ENCODE results near the gene NPTX2. TPM values are rescaled to one million over a fixed set of nuclear protein-coding genes. Genes with fewer than 3 reads are reported as not detected.

NPTX2 gene
- total RNA-seq, 4 donors from 2014 or later: 4.3 to 13.7 (median 8.6) TPM

DNA sequence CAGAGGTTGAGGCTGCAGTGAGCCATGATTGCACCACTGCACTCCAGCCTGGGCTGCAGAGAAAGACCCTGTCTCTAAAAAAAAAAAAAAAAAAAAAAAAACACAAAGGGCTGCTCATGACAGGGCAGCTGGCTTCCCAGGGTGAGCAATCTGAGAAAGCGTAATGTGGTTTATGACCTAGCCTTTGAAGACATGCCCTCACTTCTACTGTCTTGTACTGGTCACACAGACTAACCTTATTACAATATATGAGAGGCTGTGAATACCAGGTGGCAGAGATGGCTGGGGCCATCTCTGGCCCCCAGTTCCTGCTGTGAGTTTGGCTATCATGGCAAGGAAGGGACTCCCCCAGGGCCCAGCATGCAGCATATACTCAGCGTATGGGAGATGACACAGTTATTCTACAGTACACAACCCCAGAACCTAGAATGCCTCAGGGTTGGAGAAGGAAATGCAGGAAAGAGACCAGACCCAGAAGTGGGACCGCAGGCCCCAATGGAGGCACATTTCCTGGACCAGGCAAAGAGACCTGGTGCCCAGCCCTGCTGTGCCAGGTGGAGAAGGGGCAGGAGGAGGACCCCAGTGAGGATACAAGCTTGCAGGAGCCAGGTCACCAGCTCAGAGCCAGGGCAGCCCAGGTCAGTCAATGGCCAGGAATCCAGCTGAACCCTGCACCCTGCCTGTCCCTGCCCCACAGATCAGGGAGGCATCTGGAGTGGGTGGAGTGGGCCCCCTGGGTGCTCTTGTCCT is 26.3 kb downstream of the NPTX2 start:
- Histone ChIP-seq H3K4me3 (no peak overlapping the region), H3K9me3 (peaks cover 7% of the 10 kb centered on the region), H3K4me1 (no peaks in the 10 kb centered on the region), H3K27me3 (no peaks in the 10 kb centered on the region), H3K36me3 (no peaks in the 10 kb centered on the region), H3K27ac (no peak overlapping the region)
- DNase-seq (ENCODE audit: low spot score in 2 of 2): no peak
- no peak for TF ChIP-seq EP300 (IDR thresholded peaks at IDR 0.05)
- TF ChIP-seq, protein P1, sequence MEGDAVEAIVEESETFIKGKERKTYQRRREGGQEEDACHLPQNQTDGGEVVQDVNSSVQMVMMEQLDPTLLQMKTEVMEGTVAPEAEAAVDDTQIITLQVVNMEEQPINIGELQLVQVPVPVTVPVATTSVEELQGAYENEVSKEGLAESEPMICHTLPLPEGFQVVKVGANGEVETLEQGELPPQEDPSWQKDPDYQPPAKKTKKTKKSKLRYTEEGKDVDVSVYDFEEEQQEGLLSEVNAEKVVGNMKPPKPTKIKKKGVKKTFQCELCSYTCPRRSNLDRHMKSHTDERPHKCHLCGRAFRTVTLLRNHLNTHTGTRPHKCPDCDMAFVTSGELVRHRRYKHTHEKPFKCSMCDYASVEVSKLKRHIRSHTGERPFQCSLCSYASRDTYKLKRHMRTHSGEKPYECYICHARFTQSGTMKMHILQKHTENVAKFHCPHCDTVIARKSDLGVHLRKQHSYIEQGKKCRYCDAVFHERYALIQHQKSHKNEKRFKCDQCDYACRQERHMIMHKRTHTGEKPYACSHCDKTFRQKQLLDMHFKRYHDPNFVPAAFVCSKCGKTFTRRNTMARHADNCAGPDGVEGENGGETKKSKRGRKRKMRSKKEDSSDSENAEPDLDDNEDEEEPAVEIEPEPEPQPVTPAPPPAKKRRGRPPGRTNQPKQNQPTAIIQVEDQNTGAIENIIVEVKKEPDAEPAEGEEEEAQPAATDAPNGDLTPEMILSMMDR (IDR thresholded peaks at IDR 0.05): no peak
- no peak for TF ChIP-seq POLR2AphosphoS5 (IDR thresholded peaks at IDR 0.05)
- TF ChIP-seq POLR2A (IDR thresholded peaks at IDR 0.05): no peak
- WGBS: 69% methylated on average over 3 of the region's 3 CpGs

DNA sequence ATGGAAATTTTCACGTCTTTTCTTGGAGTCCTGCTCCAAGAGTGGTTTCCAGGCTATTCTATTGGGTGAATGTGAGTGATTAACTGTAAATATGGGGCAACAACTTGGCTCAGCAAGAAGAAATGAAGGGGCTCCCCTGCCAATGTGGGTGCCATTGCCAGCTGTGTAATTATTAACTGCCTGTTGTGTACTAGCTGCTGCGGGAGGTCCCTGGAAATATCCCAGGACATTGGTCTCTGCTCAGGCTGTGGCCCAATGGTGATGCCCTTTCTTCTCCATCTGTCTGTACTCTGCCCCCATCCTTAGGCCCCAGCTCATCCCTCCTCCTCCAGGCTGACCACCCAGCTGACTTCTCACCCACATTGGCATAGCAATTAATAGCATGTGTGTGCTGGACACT is 29.4 kb downstream of the NPTX2 start:
- Histone ChIP-seq H3K27me3 (no peaks in the 10 kb centered on the region), H3K9me3 (no peaks in the 10 kb centered on the region), H3K36me3 (no peaks in the 10 kb centered on the region), H3K4me1 (no peaks in the 10 kb centered on the region), H3K4me3 (no peak overlapping the region), H3K27ac (no peak overlapping the region)
- 49% methylated on average over 2 of the region's 2 CpGs for WGBS
- DNase-seq (ENCODE audit: low spot score in 2 of 2): no peak
- TF ChIP-seq, protein P1 (IDR thresholded peaks at IDR 0.05): no peak
- TF ChIP-seq POLR2A (IDR thresholded peaks at IDR 0.05): no peak
- no peak for TF ChIP-seq POLR2AphosphoS5 (IDR thresholded peaks at IDR 0.05)
- no peak for TF ChIP-seq EP300 (IDR thresholded peaks at IDR 0.05)

DNA sequence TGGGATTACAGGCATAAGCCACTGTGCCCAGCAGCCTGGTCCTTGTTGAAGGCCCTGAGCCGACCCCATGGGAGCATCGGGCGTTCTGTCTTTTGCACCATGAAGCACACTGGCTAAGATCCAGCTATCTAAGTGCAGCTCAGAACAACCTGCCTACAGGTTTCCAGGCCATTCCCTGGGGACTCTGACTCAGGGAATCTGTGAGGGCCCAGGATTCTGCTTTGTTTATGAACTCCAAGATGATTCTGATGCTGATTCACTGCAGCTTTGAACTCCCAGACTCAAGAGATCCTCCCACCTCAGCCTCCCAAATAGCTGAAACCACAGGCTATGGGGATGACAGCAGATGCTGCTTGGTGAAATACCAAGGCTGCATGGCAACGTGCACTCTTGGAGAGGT is 30.2 kb downstream of the NPTX2 start:
- H3K27ac ChIP-seq: no peak overlapping the region
- no peaks in the 10 kb centered on the region for H3K27me3 ChIP-seq
- no peak for TF ChIP-seq POLR2AphosphoS5 (IDR thresholded peaks at IDR 0.05)
- TF ChIP-seq EP300 (IDR thresholded peaks at IDR 0.05): no peak
- no peak for TF ChIP-seq POLR2A (IDR thresholded peaks at IDR 0.05)
- TF ChIP-seq, protein P1 (IDR thresholded peaks at IDR 0.05): no peak
- WGBS: 83% methylated on average over 3 of the region's 4 CpGs
- no peaks in the 10 kb centered on the region for H3K4me1 ChIP-seq
- no peak overlapping the region for H3K4me3 ChIP-seq
- DNase-seq (ENCODE audit: low spot score in 2 of 2): no peak
- no peaks in the 10 kb centered on the region for H3K36me3 ChIP-seq
- no peaks in the 10 kb centered on the region for H3K9me3 ChIP-seq

DNA sequence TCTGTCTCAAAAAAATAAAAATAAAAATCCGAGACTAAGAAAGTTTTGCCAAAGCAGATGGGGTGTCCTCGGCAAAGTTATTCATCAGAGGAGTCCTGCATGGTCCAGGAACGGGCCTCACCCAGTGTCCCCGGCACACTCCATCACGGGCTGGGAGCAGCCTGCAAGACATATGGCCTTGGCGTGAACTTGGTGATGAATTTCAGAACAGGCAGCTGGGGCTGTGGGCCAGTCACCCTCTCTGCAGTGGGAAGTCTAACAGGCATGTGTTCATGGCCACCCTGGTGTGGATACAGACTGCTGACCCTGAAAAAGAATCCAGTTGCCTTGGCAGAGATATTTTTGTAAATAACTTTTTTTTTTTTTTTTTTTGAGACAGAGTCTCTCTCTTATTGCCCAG is 34.7 kb downstream of the NPTX2 start:
- Histone ChIP-seq H3K27ac (no peak overlapping the region), H3K36me3 (no peaks in the 10 kb centered on the region), H3K4me1 (no peaks in the 10 kb centered on the region), H3K9me3 (no peaks in the 10 kb centered on the region), H3K27me3 (no peaks in the 10 kb centered on the region), H3K4me3 (no peak overlapping the region)
- DNase-seq (ENCODE audit: low spot score in 2 of 2): no peak
- WGBS: 63% methylated on average over 6 of the region's 6 CpGs
- TF ChIP-seq POLR2AphosphoS5 (IDR thresholded peaks at IDR 0.05): no peak
- no peak for TF ChIP-seq POLR2A (IDR thresholded peaks at IDR 0.05)
- TF ChIP-seq EP300 (IDR thresholded peaks at IDR 0.05): no peak
- TF ChIP-seq, protein P1 (IDR thresholded peaks at IDR 0.05): no peak

DNA sequence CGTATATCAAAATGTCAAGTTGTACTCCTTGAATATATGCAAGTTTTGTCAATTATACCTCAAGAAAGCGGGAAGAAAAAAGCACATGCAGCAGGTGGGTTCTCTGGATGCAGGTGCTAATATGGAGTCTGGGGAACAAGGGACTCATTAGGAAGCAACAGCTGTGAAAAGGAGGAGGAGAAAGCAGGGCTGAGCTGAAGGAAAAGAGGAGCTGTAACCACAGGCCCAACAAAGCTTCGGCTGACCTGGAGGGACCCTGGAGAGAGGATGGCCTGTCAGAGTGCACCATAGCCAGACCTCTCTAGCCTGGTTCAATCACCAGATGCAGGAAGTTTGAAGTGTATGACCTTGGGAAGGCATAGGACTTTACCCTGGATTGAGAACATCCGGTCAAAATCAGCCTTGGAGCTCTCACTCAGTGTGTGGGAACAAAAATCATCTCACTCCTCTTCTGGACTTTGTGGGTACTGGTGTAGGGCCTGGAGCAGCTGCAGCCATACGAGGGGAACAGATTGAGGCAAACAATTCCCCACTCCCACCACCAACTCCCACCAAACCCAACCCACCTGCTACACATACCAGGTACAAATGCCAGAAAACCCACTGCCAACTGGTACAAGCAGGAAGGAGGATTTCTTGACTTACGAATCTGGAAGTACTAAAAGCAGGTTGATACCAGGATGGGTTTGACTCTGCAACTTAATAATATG is 36.7 kb downstream of the NPTX2 start:
- no peaks in the 10 kb centered on the region for H3K36me3 ChIP-seq

More for the DNA sequence above, 36.7 kb downstream of the NPTX2 start:
- Histone ChIP-seq H3K9me3 (no peaks in the 10 kb centered on the region), H3K27ac (no peak overlapping the region), H3K27me3 (no peaks in the 10 kb centered on the region), H3K4me1 (no peaks in the 10 kb centered on the region), H3K4me3 (no peak overlapping the region)
- no peak for DNase-seq (ENCODE audit: low spot score in 2 of 2)
- whole genome bisulfite sequencing: 88% methylated on average over 6 of the region's 6 CpGs
- no peak for TF ChIP-seq POLR2A (IDR thresholded peaks at IDR 0.05)
- no peak for TF ChIP-seq EP300 (IDR thresholded peaks at IDR 0.05)
- TF ChIP-seq POLR2AphosphoS5 (IDR thresholded peaks at IDR 0.05): no peak
- TF ChIP-seq, protein P1 (IDR thresholded peaks at IDR 0.05): no peak

All from suprapubic skin (tissue), 4 donors.